Activated naive CD8-positive, alpha-beta T cell treated with anti-CD3 and anti-CD28 coated beads, Interleukin-2, amount 10 ng/mL, durations not matched to agents 7 days and 5 days (primary cell): ENCODE data around the gene KCNIP4. TPM values are rescaled to one million over a fixed set of nuclear protein-coding genes. Genes with fewer than 3 reads are reported as not detected.

ENCODE experiments used
- ATAC-seq: fragments of 150-1000 bp; cut with Tn5 transposase; one replicate; pipeline ENCODE4 v1.10.0; 2021; ENCODE audit warnings: low read depth, moderate library complexity
- POLR2A ChIA-PET: fragments of 350-600 bp; sonication (Branson Sonifier 250); formaldehyde crosslinking; loops from one replicate; lab custom pipeline; 2021; ENCODE audit warnings: antibody characterized with exemption; lab: Charles Lee
- DNase-seq: peaks from one replicate; pipeline ENCODE4 v3.0.0; 2021
- H3K27ac Mint-ChIP-seq: one replicate; pipeline ENCODE4 v1.8.0; 2022; ENCODE audit warnings: mild to moderate bottlenecking, mixed read lengths
- H3K27me3 Mint-ChIP-seq: one replicate; pipeline ENCODE4 v1.8.0; 2022; ENCODE audit warnings: mild to moderate bottlenecking, moderate library complexity, mixed read lengths
- H3K36me3 Mint-ChIP-seq: one replicate; pipeline ENCODE4 v1.8.0; 2021; ENCODE audit warnings: mild to moderate bottlenecking, mixed read lengths
- H3K4me1 Mint-ChIP-seq: one replicate; pipeline ENCODE4 v1.8.0; 2021; ENCODE audit warnings: mixed read lengths
- H3K4me3 Mint-ChIP-seq: one replicate; pipeline ENCODE4 v1.8.0; 2022; ENCODE audit warnings: mild to moderate bottlenecking, moderate library complexity, mixed read lengths
- H3K9me3 Mint-ChIP-seq: one replicate; pipeline ENCODE4 v1.8.0; 2021; ENCODE audit warnings: mixed read lengths
- total RNA-seq, 2 experiments: library from RNA; stranded (reverse); gene quantifications; one replicate each; pipeline ENCODE4 v1.2.3, GENCODE V29; 2021

Gene KCNIP4
- total RNA-seq, 2 experiments from 2014 or later, result not detected

DNA sequence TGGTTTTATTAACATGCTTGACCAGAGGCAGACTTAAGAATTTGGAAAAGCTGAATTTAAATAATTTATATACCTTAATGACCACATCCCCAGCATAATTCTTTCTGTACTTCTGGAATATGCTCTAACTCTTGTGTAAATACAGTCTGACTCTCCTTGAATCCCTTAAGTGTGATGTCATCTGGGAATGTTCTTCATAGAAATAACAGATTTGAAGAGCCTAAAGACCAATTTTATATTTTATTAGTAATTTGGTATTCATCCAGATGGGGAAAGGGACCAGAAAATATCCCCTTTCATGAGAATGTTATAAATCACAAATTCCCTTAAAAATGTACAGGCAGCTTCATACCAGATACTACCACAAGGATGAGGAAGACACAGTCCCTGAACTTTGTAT lies 58.3 kb downstream of the KCNIP4 start:
- no peaks in the 10 kb centered on the region for H3K9me3 Mint-ChIP-seq
- POLR2A ChIA-PET, result no interaction called here
- no peak for ATAC-seq
- no peaks in the 10 kb centered on the region for H3K36me3 Mint-ChIP-seq
- no peak for DNase-seq
- H3K4me3 Mint-ChIP-seq, result no peak overlapping the region
- no peaks in the 10 kb centered on the region for H3K27me3 Mint-ChIP-seq
- no peak overlapping the region for H3K27ac Mint-ChIP-seq
- no peaks in the 10 kb centered on the region for H3K4me1 Mint-ChIP-seq

DNA sequence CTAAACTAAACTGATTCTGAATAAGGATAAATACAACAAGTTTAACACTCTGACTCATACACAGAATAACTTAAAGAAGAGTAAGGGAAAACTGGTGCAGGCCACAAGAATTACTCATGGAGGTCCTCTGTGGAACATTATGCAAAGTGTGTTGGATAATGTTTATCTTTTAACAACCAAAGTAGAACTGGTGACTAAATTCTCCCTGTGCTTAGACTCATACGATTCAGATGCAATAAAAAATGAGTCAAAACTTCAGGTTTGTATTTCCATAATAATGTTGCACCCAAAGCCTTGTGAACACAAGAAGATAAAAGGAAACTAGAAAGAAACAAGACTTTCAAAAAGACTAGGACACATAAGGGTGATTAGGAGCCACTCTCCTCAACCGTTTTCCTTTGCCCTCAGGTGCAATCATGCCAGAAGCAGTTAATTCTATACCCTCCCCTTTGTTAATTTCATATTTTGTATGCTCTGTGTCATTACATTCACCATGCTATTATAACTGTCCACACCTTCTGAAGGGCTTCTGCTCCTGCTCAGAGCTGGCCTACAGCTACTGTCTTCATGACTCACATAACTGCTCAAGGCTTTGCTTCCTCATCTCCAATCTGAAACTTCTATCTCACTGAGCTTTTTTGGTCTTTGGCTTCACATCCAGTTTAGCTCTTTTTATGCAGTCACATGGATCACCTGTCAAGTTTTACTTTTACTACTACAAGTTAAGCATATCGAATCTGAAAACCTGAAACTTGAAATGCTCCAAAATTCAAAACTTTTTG lies 60.2 kb downstream of the KCNIP4 start:
- Mint-ChIP-seq H3K9me3 (peaks cover 3% of the 10 kb centered on the region), H3K36me3 (no peaks in the 10 kb centered on the region), H3K4me1 (no peaks in the 10 kb centered on the region), H3K27me3 (no peaks in the 10 kb centered on the region), H3K27ac (no peak overlapping the region), H3K4me3 (no peak overlapping the region)
- DNase-seq (no peak), ATAC-seq (no peak)
- POLR2A ChIA-PET, result no interaction called here

DNA sequence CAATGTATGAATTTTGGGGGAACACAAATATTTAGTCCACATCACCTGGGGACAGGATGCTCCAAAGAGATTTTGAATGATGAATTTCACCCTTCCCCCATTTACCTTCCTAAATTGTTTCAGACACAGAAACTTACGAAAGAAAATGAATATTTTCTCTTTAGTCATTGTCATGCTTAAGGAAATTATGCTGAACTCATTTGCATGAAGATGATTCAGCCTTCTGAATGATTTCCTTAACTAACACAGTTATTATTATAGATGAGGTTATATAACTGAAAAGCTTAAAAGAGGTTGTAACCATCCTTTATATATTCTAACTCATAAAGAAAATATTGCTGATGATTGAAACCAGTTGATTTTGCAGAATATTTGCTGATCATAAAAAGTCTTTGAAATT lies 61.1 kb downstream of the KCNIP4 start:
- POLR2A ChIA-PET, result no interaction called here
- Mint-ChIP-seq H3K27me3 (no peaks in the 10 kb centered on the region), H3K4me1 (no peaks in the 10 kb centered on the region), H3K9me3 (peaks cover 3% of the 10 kb centered on the region), H3K27ac (no peak overlapping the region), H3K4me3 (no peak overlapping the region), H3K36me3 (no peaks in the 10 kb centered on the region)
- no peak for DNase-seq
- ATAC-seq, result no peak

DNA sequence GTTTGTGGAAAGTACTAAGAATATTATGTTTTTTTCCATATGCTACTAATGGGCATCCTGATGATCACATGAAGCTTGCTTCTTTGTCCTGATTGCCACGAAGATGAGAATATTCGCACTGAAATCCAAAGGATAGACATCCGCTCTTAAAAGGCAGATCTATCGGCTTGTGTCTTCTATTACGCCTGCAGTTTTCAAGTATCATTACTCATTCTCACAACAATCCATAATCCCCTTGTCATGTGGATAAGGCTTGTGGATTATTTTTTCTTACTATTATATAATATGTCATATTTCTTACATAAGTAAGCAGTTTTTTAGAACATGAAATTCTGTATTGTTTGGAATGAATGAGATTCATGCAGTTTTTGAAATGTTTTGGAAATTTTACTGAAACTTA lies 62.8 kb downstream of the KCNIP4 start:
- no peak for ATAC-seq
- H3K36me3 Mint-ChIP-seq, result no peaks in the 10 kb centered on the region
- no peaks in the 10 kb centered on the region for H3K4me1 Mint-ChIP-seq
- DNase-seq, result no peak
- H3K4me3 Mint-ChIP-seq, result no peak overlapping the region
- peaks cover 3% of the 10 kb centered on the region for H3K9me3 Mint-ChIP-seq
- H3K27me3 Mint-ChIP-seq, result no peaks in the 10 kb centered on the region
- POLR2A ChIA-PET, result no interaction called here
- H3K27ac Mint-ChIP-seq, result no peak overlapping the region

DNA sequence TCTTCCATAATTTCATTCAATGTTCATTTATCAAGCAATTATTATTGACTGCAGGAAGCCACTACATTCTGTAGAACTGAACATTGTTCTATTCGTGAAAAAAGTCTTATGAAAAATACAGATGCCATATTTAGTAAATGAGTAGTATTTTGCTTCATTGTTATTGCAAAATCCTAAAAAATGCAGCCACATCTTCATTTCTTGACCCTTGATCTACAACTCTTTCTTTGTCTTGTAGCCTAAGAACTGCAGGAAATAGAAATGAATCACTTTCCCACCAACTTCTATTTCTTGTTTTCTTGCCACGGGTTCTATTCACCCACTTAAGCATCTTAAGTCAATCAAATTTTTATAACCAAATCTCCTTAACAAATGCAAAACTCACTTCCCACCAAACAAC lies 63.3 kb downstream of the KCNIP4 start:
- H3K36me3 Mint-ChIP-seq, result no peaks in the 10 kb centered on the region
- no peak overlapping the region for H3K27ac Mint-ChIP-seq
- peaks cover 3% of the 10 kb centered on the region for H3K9me3 Mint-ChIP-seq
- ATAC-seq, result no peak
- no peaks in the 10 kb centered on the region for H3K4me1 Mint-ChIP-seq
- no peaks in the 10 kb centered on the region for H3K27me3 Mint-ChIP-seq
- H3K4me3 Mint-ChIP-seq, result no peak overlapping the region
- DNase-seq, result no peak
- POLR2A ChIA-PET, result no interaction called here

DNA sequence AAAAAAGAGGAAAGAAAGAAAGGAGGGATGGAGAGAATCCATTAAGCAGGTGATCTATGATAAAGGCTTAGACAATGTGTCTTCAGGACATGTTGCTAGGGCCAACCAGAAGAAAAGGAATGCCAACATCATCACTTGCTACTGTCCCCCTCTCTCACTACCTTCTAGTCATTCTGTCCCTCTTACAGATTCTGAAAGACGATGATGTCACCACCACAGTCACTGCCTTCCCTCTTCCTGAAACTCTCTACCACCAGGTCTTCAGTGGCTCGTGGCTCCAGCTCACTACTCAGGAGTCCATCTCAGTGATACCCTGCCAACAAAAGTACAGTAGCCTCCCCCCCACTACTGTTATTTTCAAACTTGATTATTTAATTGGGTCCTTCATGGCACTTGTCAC lies 64.0 kb downstream of the KCNIP4 start:
- Mint-ChIP-seq H3K4me3 (no peak overlapping the region), H3K27me3 (no peaks in the 10 kb centered on the region), H3K36me3 (no peaks in the 10 kb centered on the region), H3K9me3 (peaks cover 3% of the 10 kb centered on the region), H3K27ac (no peak overlapping the region), H3K4me1 (no peaks in the 10 kb centered on the region)
- no peak for ATAC-seq
- DNase-seq, result no peak
- POLR2A ChIA-PET, result no interaction called here

DNA sequence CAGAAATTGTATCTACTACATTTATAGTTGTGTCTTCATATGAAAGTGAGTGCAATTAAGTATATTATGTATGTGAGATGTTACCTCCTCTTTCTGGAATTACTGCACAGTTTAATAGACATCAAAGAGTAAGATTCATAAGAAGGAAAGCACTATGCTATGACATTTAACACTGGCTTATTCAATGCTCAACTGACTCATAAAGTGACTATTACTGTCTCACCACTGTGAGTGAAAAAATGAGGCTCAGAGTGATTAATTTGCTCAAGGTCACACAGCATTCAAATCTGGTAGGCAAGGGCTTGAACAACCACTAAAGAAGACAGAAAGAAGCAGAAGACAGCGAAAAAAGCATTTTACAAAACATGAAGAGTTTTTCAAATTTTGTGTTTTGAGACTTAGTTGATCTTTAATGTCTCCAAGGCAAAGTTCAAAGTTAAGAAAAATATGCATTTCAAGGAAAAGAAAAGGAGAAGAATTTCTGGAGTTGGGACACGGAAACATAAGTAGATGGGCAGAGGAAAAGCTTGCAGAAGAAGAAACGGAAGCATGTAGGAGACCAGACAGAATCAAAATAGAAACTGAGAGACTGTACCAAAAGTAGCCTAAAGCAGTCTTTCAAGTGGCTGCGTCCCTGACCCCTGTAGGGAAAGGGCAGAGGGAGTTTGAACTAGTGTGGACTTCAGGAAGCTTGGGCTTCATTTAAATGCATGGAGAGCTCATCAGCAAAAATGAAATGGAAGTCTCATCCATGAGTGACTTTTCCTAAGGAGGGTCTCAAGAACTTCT lies 66.3 kb downstream of the KCNIP4 start:
- no peak for ATAC-seq
- H3K9me3 Mint-ChIP-seq, result peaks cover 5% of the 10 kb centered on the region
- H3K4me1 Mint-ChIP-seq, result no peaks in the 10 kb centered on the region
- no peak overlapping the region for H3K27ac Mint-ChIP-seq
- DNase-seq, result no peak
- H3K36me3 Mint-ChIP-seq, result no peaks in the 10 kb centered on the region
- H3K27me3 Mint-ChIP-seq, result no peaks in the 10 kb centered on the region
- POLR2A ChIA-PET, result no interaction called here
- H3K4me3 Mint-ChIP-seq, result no peak overlapping the region

DNA sequence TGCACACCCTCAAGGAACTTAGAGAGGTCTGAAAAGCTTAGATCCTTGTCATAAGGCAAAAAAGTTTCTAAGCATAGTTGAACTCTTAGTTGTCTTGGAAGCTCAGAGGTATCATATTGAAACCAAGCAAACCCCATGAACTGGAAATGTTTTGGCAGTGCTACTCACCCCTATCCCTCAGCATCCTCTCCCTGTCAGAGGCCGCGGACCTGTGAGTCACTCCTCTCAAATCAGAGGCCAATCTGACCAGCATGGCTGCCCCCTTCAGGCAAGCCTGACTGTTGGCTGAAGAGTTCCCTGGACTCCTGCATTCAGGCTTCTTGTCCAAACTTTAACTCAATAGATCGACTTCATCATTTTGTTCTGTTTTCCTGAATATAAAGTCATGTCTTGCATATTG lies 69.4 kb downstream of the KCNIP4 start:
- no peaks in the 10 kb centered on the region for H3K36me3 Mint-ChIP-seq
- no peak overlapping the region for H3K27ac Mint-ChIP-seq
- ATAC-seq (no peak), DNase-seq (no peak)
- H3K4me3 Mint-ChIP-seq, result no peak overlapping the region
- H3K9me3 Mint-ChIP-seq, result peaks cover 2% of the 10 kb centered on the region
- H3K4me1 Mint-ChIP-seq, result no peaks in the 10 kb centered on the region
- no peaks in the 10 kb centered on the region for H3K27me3 Mint-ChIP-seq
- POLR2A ChIA-PET, result no interaction called here

DNA sequence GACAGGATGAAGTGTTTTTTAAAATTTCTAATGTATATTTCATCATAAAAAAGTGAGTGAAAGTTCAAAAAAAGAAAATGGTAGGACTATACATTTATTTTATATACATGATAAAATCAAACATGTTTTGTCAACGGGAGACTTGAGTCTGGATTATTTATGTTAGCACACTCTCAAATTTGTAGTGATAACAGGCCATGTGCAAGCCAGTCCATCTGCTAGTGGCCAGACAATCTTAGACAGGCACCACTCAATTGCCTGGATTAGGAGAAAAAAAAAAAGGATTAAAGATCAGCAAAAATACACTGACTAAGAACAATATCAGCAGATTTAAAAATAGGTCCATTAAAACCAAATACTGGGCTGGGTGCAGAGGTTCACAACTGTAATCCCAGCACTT lies 71.9 kb downstream of the KCNIP4 start:
- POLR2A ChIA-PET, result no interaction called here
- no peaks in the 10 kb centered on the region for H3K27me3 Mint-ChIP-seq
- no peak overlapping the region for H3K4me3 Mint-ChIP-seq
- H3K4me1 Mint-ChIP-seq, result no peaks in the 10 kb centered on the region
- no peaks in the 10 kb centered on the region for H3K36me3 Mint-ChIP-seq
- peaks cover 2% of the 10 kb centered on the region for H3K9me3 Mint-ChIP-seq
- H3K27ac Mint-ChIP-seq, result no peak overlapping the region
- DNase-seq (no peak), ATAC-seq (no peak)

DNA sequence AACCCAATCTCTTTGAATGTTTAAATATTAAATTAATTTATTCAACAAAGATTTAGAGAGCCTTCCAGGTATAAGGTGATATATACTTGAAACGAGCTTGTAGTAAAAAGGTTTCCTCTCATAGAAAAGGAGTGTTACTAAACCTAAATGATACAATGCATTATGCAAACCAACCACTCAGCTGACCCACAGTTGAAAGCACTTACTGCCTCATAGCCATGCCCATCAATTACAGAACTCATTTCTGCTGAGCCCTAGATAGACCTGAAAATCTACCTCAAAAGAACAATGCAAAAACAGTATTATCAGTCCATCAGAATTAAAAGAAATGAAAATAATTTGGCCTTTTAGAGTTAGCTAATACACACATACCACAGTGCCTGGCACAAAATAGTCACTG lies 75.4 kb downstream of the KCNIP4 start:
- POLR2A ChIA-PET, result no interaction called here
- Mint-ChIP-seq H3K36me3 (no peaks in the 10 kb centered on the region), H3K9me3 (peaks cover 2% of the 10 kb centered on the region), H3K27me3 (no peaks in the 10 kb centered on the region), H3K4me1 (no peaks in the 10 kb centered on the region), H3K4me3 (no peak overlapping the region), H3K27ac (no peak overlapping the region)
- DNase-seq (no peak), ATAC-seq (no peak)

DNA sequence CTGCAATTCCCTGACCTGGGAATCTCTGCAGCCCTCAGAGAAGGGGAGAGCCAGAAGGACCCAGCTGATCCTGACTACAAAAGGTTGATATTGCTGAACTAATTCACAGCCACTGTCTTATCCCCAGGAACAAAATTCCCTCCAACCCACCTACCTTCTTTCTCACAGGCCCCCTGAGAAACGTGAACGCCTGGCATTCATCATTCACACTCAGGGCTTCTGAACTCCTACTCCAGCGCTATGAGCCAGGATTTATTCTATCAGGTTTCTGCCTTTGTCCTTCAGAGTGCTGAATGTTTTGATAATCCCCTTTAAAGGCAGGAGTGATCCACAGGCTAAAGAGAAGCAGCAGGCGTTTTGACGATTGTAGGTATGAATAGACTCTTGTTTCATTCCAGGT lies 76.5 kb downstream of the KCNIP4 start:
- Mint-ChIP-seq H3K4me1 (no peaks in the 10 kb centered on the region), H3K9me3 (no peaks in the 10 kb centered on the region), H3K4me3 (no peak overlapping the region), H3K27me3 (no peaks in the 10 kb centered on the region), H3K36me3 (no peaks in the 10 kb centered on the region), H3K27ac (no peak overlapping the region)
- POLR2A ChIA-PET, result no interaction called here
- no peak for DNase-seq
- ATAC-seq, result no peak

DNA sequence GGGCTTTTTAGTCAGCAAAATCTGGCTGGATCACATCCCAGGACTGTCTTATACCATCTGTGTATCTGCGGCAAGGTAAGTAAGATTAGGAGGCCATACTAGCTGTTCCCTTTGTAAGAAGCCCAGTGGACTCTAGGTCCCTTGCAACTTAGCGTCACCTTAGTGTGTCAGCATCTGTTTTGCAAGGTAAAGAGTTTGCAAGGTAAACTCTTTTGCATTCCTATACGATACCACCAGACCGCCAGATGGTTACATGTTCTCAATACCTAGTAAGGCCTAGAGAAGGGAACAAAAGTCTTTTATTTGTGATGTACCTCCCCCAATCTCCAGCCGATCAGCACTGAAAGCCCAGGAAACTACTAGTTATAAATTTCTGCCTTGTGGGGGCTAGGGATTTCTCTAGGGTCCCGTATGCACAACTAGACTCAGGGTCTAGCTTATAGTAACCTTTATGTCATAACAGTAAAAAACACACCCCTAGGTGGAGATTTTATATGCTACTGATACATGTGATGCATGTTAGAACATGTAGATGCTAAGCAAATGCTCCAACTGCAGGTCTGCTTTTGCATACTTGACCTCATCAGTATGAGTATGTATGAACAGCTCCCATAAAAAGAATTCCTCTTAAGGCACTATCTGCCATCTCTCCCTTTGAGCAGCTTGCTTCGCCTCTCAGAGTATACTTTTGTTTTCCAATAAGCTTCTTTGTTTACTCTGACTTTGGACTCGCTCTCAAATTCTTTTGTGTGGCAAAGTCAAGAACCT lies 78.4 kb downstream of the KCNIP4 start:
- H3K4me3 Mint-ChIP-seq, result no peak overlapping the region

DNA sequence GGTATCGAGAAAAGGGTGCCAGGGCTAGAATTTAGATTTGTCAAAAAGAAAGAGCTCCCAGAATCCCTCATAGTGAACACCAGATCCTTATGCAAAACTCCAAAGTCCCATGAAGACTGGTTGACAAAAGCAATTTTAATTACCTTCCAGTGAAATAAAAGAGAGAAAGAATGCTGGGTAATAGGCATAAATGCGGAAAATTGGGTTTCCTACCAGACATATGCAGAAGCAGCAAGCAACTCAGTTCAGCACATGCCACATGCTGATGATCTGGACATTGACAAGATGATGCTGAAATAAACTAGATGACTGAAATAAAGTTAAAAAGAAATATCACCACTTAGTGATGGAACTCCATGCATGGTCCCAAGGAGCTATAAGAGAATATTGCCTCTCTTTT lies 83.9 kb downstream of the KCNIP4 start:
- DNase-seq (no peak), ATAC-seq (no peak)
- H3K4me3 Mint-ChIP-seq, result no peak overlapping the region
- H3K27me3 Mint-ChIP-seq, result no peaks in the 10 kb centered on the region
- no peaks in the 10 kb centered on the region for H3K36me3 Mint-ChIP-seq
- POLR2A ChIA-PET, result no interaction called here
- H3K4me1 Mint-ChIP-seq, result no peaks in the 10 kb centered on the region
- H3K27ac Mint-ChIP-seq, result no peak overlapping the region
- H3K9me3 Mint-ChIP-seq, result peaks cover 3% of the 10 kb centered on the region

More for the DNA sequence above, 78.4 kb downstream of the KCNIP4 start:
- ATAC-seq (no peak), DNase-seq (no peak)
- POLR2A ChIA-PET, result no interaction called here
- no peaks in the 10 kb centered on the region for H3K4me1 Mint-ChIP-seq
- H3K9me3 Mint-ChIP-seq, result no peaks in the 10 kb centered on the region
- no peaks in the 10 kb centered on the region for H3K36me3 Mint-ChIP-seq
- H3K27me3 Mint-ChIP-seq, result no peaks in the 10 kb centered on the region
- H3K27ac Mint-ChIP-seq, result no peak overlapping the region
